IMR-90 (cell line): ENCODE results near the gene HMCES. TPM values are rescaled to one million over a fixed set of nuclear protein-coding genes. Genes with fewer than 3 reads are reported as not detected.

Experiments used
- ATAC-seq: fragments of 200-7000 bp; cut with Tn5 transposase; 2 replicates; pipeline ENCODE4 v1.9.1; 2020; ENCODE audit warnings: low read depth, mild to moderate bottlenecking, moderate library complexity
- BruUV-seq: library from RNA; stranded (reverse); fragments of 400-500 nt; replicated peaks from 2 replicates; lab custom pipeline; 2021; lab: Mats Ljungman, UMichigan
- CTCF ChIA-PET: fragments of 300-600 bp; formaldehyde crosslinking; extraction: SDS; loops from one replicate; lab custom pipeline; 2021; ENCODE audit warnings: antibody characterized with exemption; lab: Yijun Ruan, JAX
- POLR2A ChIA-PET: fragments of 300-600 bp; sonication (Branson Sonifier 250); formaldehyde crosslinking; loops from one replicate; lab custom pipeline; 2022; ENCODE audit warnings: antibody characterized with exemption; ENCODE audit not compliant: unreplicated experiment; lab: Charles Lee
- DNase-seq: peaks from one replicate; pipeline ENCODE4 v3.0.0; 2013
- H2AFZ ChIP-seq: replicated peaks from 2 replicates; pipeline ENCODE3; 2013; ENCODE audit warnings: low read length, mild to moderate bottlenecking; ENCODE audit not compliant: poor library complexity
- H2AK5ac ChIP-seq: 2 replicates; pipeline ENCODE4 v1.6.1; 2013; ENCODE audit warnings: low read depth, low read length, inconsistent platforms
- H2AK9ac ChIP-seq: replicated peaks from 2 replicates; pipeline ENCODE3; 2013; ENCODE audit warnings: mild to moderate bottlenecking, low read depth, low read length, moderate library complexity; ENCODE audit not compliant: poor library complexity
- H2BK120ac ChIP-seq: 2 replicates; pipeline ENCODE4 v1.6.1; 2013; ENCODE audit warnings: low read depth, low read length, inconsistent platforms
- H2BK15ac ChIP-seq: 3 replicates; pipeline ENCODE4 v1.6.1; 2013; ENCODE audit warnings: low read depth, low read length, inconsistent platforms
- H2BK20ac ChIP-seq: 2 replicates; pipeline ENCODE4 v1.6.1; 2013; ENCODE audit warnings: low read depth, mild to moderate bottlenecking, inconsistent platforms, low read length, moderate library complexity
- H2BK5ac ChIP-seq: 2 replicates; pipeline ENCODE4 v1.6.1; 2013; ENCODE audit warnings: mild to moderate bottlenecking, low read depth, low read length, inconsistent platforms; ENCODE audit not compliant: poor library complexity, severe bottlenecking
- H3K14ac ChIP-seq: replicated peaks from 2 replicates; pipeline ENCODE4 v1.6.1; 2013; ENCODE audit warnings: low read depth, low read length, inconsistent platforms
- H3K18ac ChIP-seq: 2 replicates; pipeline ENCODE4 v1.6.1; 2013; ENCODE audit warnings: low read depth, low read length, control low read depth
- H3K23ac ChIP-seq: 2 replicates; pipeline ENCODE4 v1.6.1; 2013; ENCODE audit warnings: low read depth, low read length, inconsistent platforms
- H3K27ac ChIP-seq: 2 replicates; pipeline ENCODE4 v1.5.1; 2013; ENCODE audit warnings: mild to moderate bottlenecking, control low read depth, low read length; ENCODE audit not compliant: insufficient read depth
- H3K27me3 ChIP-seq: 2 replicates; pipeline ENCODE4 v1.6.1; 2013; ENCODE audit warnings: low read length; ENCODE audit not compliant: control insufficient read depth, insufficient read depth
- H3K36me3 ChIP-seq: 2 replicates; pipeline ENCODE4 v1.6.1; 2013; ENCODE audit warnings: low read length, mixed read lengths; ENCODE audit not compliant: control insufficient read depth, insufficient read depth
- H3K4ac ChIP-seq: 2 replicates; pipeline ENCODE4 v1.6.1; 2013; ENCODE audit warnings: low read depth, low read length, inconsistent platforms
- H3K4me1 ChIP-seq: 2 replicates; pipeline ENCODE4 v1.6.1; 2013; ENCODE audit warnings: low read length, mixed read lengths; ENCODE audit not compliant: control insufficient read depth, insufficient read depth
- H3K4me2 ChIP-seq: 2 replicates; pipeline ENCODE4 v1.6.1; 2013; ENCODE audit warnings: low read depth, mild to moderate bottlenecking, control low read depth, low read length, moderate library complexity
- H3K4me3 ChIP-seq: 2 replicates; pipeline ENCODE4 v1.5.1; 2013; ENCODE audit warnings: low read depth, mild to moderate bottlenecking, control low read depth, low read length, moderate library complexity; ENCODE audit not compliant: insufficient read depth
- H3K56ac ChIP-seq: 2 replicates; pipeline ENCODE4 v1.6.1; 2013; ENCODE audit warnings: low read length, inconsistent platforms; ENCODE audit not compliant: insufficient read depth; ENCODE audit errors: extremely low read depth
- H3K79me1 ChIP-seq, 2 experiments: 2 replicates each; pipeline ENCODE4 v1.6.1; 2013; ENCODE audit warnings: low read length in 2 of 2, inconsistent platforms in 1 of 2, low read depth in 1 of 2
- H3K9ac ChIP-seq: 2 replicates; pipeline ENCODE4 v1.6.1; 2013; ENCODE audit warnings: low read depth, low read length, control low read depth
- H3K9me1 ChIP-seq: 2 replicates; pipeline ENCODE4 v1.6.1; 2013; ENCODE audit warnings: low read length, inconsistent platforms; ENCODE audit not compliant: insufficient read depth
- H3K9me3 ChIP-seq: 2 replicates; pipeline ENCODE4 v1.6.1; 2013; ENCODE audit warnings: low read length; ENCODE audit not compliant: control insufficient read depth, insufficient read depth
- H4K20me1 ChIP-seq: 2 replicates; pipeline ENCODE4 v1.6.1; 2013; ENCODE audit warnings: low read length, inconsistent platforms; ENCODE audit not compliant: insufficient read depth
- H4K5ac ChIP-seq: 2 replicates; pipeline ENCODE4 v1.6.1; 2013; ENCODE audit warnings: mild to moderate bottlenecking, low read depth, low read length, control low read depth
- H4K8ac ChIP-seq, 2 experiments: 2 replicates each; pipeline ENCODE4 v1.6.1; 2013; ENCODE audit warnings: low read depth in 2 of 2, low read length in 2 of 2, control low read depth in 1 of 2, inconsistent platforms in 1 of 2
- H4K91ac ChIP-seq: 2 replicates; pipeline ENCODE4 v1.6.1; 2013; ENCODE audit warnings: low read depth, low read length, inconsistent platforms; ENCODE audit not compliant: insufficient read depth
- CHD1 ChIP-seq: IDR thresholded peaks from 2 replicates; pipeline ENCODE4 v1.6.1; 2012; ENCODE audit warnings: low read depth, low read length, improper control_type of control experiment
- FOS ChIP-seq: fragments of 150-350 bp; IDR thresholded peaks from 2 replicates; pipeline ENCODE4 v1.6.1; 2016; ENCODE audit warnings: low read depth, low read length
- MAFK ChIP-seq: IDR thresholded peaks from 2 replicates; pipeline ENCODE4 v1.6.1; 2012; ENCODE audit warnings: low read depth, low read length, improper control_type of control experiment
- MAZ ChIP-seq: IDR thresholded peaks from 2 replicates; pipeline ENCODE4 v1.6.1; 2012; ENCODE audit warnings: low read depth, mild to moderate bottlenecking, low read length, improper control_type of control experiment, moderate library complexity, borderline replicate concordance
- MXI1 ChIP-seq: IDR thresholded peaks from 2 replicates; pipeline ENCODE4 v1.6.1; 2012; ENCODE audit warnings: low read depth, mild to moderate bottlenecking, low read length, moderate library complexity, borderline replicate concordance
- POLR2A ChIP-seq: IDR thresholded peaks from 2 replicates; pipeline ENCODE4 v1.6.1; 2012; ENCODE audit warnings: mild to moderate bottlenecking, low read depth, low read length
- RAD21 ChIP-seq: IDR thresholded peaks from 2 replicates; pipeline ENCODE4 v1.6.1; 2012; ENCODE audit warnings: low read length, improper control_type of control experiment
- RCOR1 ChIP-seq: IDR thresholded peaks from 2 replicates; pipeline ENCODE4 v1.6.1; 2012; ENCODE audit warnings: mild to moderate bottlenecking, low read length, improper control_type of control experiment; ENCODE audit not compliant: insufficient replicate concordance
- SMC3 ChIP-seq: fragments of 150-350 bp; IDR thresholded peaks from 2 replicates; pipeline ENCODE4 v1.6.1; 2016; ENCODE audit warnings: low read depth, mild to moderate bottlenecking, antibody characterized with exemption, low read length, moderate library complexity
- WGBS, 2 experiments: methylation state at CpG; one replicate each; pipeline versions ENCODE4 v1.1.5 to v1.1.7; 2013; ENCODE audit warnings: missing lambda C conversion rate in 2 of 2; ENCODE audit not compliant: insufficient read length in 1 of 2; ENCODE audit errors: extremely low coverage in 2 of 2; 5-methylcytosine and 5-hydroxymethylcytosine counted together
- dilution Hi-C: fragments of 300-500 bp; cut with HindIII; formaldehyde crosslinking; loops from one replicate; pipeline ENCODE4 v1.14.3; 2018; ENCODE audit warnings: low sequenced_read_pairs; ENCODE audit not compliant: unreplicated experiment
- in situ Hi-C: fragments of 300-500 bp; cut with MboI; formaldehyde crosslinking; loops from 3 replicates; pipeline ENCODE4 v1.14.3; 2019; ENCODE audit warnings: low sequenced_read_pairs, inconsistent platforms, mixed read lengths
- intact Hi-C: fragments of 100-400 bp; cut with micrococcal nuclease; formaldehyde crosslinking; loops from 2 replicates; pipeline ENCODE4 v1.10.0; 2022
- polyA plus RNA-seq, 3 experiments: library from polyadenylated mRNA; depleted of rRNA; stranded (reverse); fragments of >200 nt; gene quantifications; 2 replicates each; pipeline ENCODE4 v1.2.3, GENCODE V29; 2012; ENCODE audit warnings: low replicate concordance in 1 of 3
- total RNA-seq: library from RNA; depleted of rRNA; stranded (reverse); fragments of >200 nt; gene quantifications from 2 replicates; pipeline ENCODE4 v1.2.3, GENCODE V29; 2012

The HMCES gene
- total and polyA plus RNA-seq, 2 of the 4 experiments (the other 2 are of a cell fraction) = 26.0 to 30.5 TPM

GRCh38 chr3:129252748-129253147 is 25.9 kb upstream of the HMCES start:
- H2BK15ac ChIP-seq = no peak overlapping the region
- no peak overlapping the region for H3K9ac ChIP-seq
- CTCF ChIA-PET = interaction anchor here (0.5 kb wide), 1 partner anchor 88 kb away, joined by 3 read pairs; no protein-coding TSS in a partner anchor
- H3K4me2 ChIP-seq = peak overlapping the region; percentile 59
- H3K56ac ChIP-seq = no peak overlapping the region
- in situ Hi-C loops (no loop called here), dilution Hi-C loops (no loop called here), intact Hi-C loops (no loop called here)
- WGBS, 2 experiments = 100% methylated on average over 1 of the region's 4 CpGs; no CpG with 5 or more reads in 1 of the 2 experiments
- H3K4ac ChIP-seq = no peak overlapping the region
- peak overlapping the region; percentile 56; the same call in 1 of the 2 replicates for H3K27ac ChIP-seq
- no peak overlapping the region for H4K5ac ChIP-seq
- no peak overlapping the region for H2BK20ac ChIP-seq
- no peaks in the 10 kb centered on the region for H3K9me3 ChIP-seq
- H3K36me3 ChIP-seq = peaks cover 49% of the 10 kb centered on the region
- peaks cover 47% of the 10 kb centered on the region for H4K20me1 ChIP-seq
- TF ChIP-seq SMC3 (no peak), MAZ (no peak), MXI1 (no peak), CHD1 (no peak), FOS (no peak), POLR2A (no peak), RCOR1 (no peak), MAFK (no peak), RAD21 (no peak)
- H4K8ac ChIP-seq = no peak overlapping the region
- H2AK5ac ChIP-seq = peak overlapping the region; percentile 42; the same call in 1 of the 2 replicates
- H3K18ac ChIP-seq = no peak overlapping the region
- 0 out of 2 replicates have a peak overlapping the region, but pooled peaks have one; percentile 8 for H3K14ac ChIP-seq
- no peak overlapping the region for H2AK9ac ChIP-seq
- POLR2A ChIA-PET = interaction anchor here (0.6 to 1.4 kb wide), 2 partner anchors 10 to 103 kb away, joined by 4 to 9 read pairs; no protein-coding TSS in a partner anchor
- H4K91ac ChIP-seq = no peak overlapping the region
- BruUV-seq = no TSS peak
- H3K23ac ChIP-seq = peak overlapping the region; percentile 12; the same call in 1 of the 2 replicates
- peak overlapping the region; percentile 83 for H2BK5ac ChIP-seq
- no peak overlapping the region for H3K4me3 ChIP-seq
- peaks cover 54 to 84% of the 10 kb centered on the region in 2 experiments for H3K79me1 ChIP-seq
- DNase-seq (no peak), ATAC-seq (no peak)
- H3K4me1 ChIP-seq = peaks cover 16% of the 10 kb centered on the region
- H2BK120ac ChIP-seq = no peak overlapping the region
- no peaks in the 10 kb centered on the region for H3K27me3 ChIP-seq
- H3K9me1 ChIP-seq = peaks cover 21% of the 10 kb centered on the region
- no peak overlapping the region for H2AFZ ChIP-seq
